Stimulated activated CD4-positive, alpha-beta T cell treated with anti-CD3 and anti-CD28 coated beads, Interleukin-15, amount 100 ng/mL, for 24 hours (primary cell): Measurements from ENCODE around the gene KDM1A.

ENCODE experiments used
- DNase-seq: peaks from one replicate; pipeline ENCODE4 v3.0.0-alpha.2; 2020

The KDM1A gene

DNA sequence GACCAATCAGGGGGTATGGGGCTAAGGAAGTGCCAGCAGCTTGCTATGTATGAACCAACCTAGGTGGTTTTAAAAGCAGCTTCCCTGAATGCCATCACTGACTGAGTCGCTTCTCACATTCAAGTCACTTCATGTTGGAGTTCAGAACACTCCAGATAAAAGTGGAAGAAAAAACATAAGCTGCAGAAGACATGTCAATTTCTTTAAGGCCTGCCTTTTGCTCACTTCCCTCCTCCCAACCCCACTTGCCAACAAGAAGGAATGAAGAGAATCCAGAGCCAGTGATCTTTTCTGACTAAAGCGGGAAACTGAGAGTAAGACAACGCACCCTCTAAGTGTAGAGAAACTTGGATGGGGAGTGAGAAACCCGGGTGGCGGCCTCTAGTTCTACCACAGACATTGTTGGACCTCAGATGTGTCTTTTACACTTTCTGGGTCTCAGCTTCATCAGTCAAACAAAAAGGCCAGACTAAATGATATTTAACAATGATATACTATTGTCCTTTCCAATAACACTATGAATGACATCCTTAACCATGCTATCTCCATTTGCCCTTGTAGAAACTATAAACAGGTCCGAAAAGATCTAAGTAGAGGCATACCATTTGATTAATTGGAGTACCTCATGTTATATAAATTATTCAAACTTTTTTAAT is 95.3 kb downstream of the KDM1A start:
- DNase-seq: no peak

DNA sequence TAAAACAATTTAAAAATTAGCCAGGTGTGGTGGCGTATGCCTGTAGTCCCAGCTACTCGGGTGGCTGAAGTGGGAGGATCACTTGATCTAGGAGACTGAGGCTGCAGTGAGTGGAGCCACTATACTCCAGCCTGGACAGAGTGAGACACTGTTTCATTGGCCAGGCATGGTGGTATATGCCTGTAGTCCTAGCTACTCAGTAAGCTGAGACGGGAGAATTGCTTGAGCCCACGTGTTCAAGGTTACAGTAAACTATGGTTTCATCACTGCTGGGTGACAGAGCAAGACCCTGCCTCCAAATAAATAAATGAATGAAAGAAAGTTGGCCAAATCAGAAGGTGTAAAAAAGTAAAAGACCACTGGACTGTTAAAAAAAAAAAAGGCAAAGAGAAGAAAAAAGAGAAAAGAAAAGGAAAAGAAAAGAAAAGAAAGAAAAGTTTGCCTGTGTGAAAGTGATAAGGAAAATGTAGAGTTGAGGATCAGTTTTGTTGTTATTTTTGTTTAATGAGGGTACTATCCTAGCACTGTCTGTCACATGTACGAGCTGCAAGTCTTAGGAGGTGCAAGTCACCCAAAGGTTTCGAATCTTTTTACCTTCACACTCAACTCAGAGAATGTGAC is 97.1 kb downstream of the KDM1A start:
- no peak for DNase-seq

DNA sequence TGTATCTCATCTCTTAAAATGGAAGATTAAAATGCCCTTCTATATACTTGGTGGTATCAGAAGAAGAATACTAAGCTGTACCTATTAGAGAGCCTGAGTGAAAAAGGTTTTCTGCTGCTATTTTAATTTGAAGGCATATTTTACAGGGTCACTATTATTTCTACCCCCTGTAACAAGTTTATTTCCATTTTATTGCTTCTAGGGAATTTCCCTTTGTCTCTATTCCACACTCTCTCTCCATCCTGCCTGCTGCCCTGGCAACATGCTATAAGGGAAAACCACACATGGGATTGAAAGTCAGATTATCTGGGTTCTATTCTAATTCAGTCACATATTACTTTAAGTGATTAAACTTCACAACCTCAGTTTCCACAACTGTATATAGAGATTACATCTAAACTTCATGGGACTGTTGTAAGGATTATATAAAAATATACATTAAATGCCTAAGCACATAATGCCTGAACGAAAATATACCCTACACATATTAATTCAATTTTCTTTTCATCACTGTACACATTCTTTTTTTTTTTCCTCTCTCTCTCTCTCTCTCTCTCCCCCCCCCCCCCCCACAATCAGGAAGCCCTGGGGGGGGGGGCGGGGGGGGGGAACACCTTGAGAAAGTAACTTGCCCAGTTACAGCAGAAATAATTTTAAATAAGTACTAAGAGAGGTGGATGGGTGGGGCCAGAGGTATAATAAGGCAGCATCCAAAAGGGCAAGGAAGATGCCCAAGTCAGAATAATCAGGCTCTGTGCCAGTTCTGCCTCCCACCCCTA is 97.8 kb downstream of the KDM1A start:
- no peak for DNase-seq

DNA sequence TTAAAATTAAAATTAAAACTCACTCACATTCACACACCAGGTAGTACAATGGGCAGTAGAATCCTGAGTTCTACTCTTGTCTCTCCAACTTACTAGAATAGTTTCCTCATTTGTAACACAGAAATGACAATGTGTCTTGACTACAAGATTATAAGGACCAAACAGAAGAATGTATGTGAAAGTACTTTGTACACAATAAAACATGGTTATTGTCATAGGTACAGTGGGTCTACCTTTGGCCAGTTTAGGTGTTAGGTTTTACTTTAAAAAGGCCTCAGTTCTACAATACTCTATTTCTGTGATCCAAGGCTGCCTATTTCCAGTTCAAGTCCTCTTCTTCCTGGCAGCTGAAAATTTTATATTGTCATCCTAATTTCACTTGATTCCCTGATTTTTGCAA is 99.1 kb downstream of the KDM1A start:
- DNase-seq: no peak

DNA sequence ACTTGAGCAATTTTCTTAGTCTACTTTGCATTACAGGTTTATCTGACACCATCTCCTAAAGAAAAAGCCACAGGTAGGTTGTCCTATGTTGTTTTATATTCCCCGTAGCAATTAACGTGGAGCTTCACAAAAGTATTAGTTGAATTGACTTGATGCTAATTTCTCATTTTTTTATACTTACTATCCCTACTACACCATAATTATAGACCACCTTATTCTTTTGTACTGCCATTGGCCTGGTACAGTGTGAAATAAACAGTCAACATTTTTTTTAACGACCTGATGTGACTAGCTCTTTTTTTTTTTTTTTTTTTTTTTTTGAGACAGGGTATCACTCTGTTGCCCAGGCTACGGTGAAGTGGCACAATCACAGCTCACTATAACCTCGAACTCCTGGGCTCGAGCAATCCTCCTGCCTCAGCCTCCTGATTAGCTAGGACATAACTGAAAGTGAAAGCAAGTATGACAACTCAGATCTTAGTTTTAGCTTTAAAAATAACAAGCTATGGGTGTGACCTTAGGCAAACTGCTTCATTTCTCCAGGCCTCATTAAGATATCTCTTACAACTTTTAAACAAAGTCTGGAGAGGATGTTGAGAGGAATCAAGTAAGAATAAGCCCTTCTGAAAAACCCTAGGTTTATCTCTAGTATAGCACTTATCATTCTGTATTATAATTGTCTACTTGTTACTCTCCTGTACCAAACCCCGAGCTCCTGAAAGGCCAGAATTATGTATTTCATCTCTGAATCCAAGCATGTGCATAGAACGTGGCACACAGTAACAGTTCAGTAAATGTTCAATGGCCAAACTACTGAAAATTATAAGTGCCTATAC is 99.9 kb downstream of the KDM1A start:
- peak; percentile 29 for DNase-seq

DNA sequence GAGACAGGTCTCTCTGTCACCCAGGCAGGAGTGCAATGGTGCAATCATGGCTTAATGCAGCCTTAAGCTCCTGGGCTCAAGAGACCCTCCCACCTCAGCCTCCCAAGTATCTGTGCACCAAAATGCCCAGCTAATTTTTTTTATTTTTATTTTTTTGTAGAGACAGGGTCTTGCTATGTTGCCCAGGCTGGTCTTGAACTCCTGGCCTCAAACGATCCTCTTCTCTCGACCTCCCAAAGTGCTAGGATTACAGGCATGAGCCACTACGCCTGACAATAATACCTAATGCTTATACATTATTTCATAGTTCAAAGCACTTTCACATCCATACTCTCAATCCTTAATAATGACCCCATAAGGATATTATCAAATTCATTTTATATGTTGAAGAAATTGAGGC is 101.1 kb downstream of the KDM1A start:
- DNase-seq: no peak

DNA sequence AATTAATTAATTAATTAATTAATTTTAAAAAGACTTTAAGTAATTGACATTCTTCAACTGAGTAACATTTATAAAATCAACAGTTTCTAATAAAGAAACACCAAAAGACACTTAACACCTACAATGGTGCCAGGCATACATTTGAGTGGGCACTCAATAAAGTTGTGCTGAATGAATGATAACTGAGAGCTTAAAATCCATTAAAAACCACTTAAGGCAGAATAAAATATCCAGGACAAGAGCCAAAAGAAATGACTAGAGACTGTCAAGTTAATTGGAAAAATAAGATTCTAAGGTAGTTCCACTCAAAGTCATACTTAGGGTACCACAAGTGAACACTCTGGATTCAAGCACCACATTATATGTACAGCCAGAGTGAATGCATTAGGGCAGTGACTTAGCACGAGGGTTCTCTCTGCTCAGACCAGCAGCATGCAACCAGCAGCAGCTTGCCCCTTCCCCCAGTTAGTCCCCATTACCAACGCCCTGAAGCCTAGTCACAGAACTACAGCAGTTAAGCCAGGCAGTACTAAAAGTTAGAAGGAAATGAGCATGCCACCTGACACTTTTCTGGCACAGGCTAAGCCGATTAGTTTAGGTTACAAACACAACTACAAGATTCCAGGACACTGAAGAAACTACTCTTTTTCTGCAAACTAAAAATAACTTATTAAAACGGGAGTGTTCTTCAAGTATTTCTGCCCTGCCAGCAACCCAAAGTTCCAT is 102.9 kb downstream of the KDM1A start:
- no peak for DNase-seq

DNA sequence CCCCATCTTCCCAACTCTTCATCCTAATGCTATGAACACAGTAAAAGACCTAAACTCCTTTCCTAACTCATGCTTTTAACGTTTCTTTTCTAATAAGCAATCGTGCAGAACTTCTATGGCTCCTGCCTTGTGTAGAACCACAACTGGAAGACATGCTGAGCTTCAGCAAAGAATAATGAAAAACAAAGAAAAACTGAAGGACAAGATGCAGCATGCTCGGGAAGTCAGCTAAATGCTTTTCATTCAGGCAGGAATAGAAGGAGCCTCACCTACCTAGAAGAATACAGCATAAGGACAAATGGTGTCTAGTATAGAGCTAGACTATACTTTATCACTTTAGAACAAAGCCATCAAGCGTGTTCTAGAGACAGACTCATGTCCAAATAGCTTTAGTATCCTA is 103.5 kb downstream of the KDM1A start:
- DNase-seq: no peak

DNA sequence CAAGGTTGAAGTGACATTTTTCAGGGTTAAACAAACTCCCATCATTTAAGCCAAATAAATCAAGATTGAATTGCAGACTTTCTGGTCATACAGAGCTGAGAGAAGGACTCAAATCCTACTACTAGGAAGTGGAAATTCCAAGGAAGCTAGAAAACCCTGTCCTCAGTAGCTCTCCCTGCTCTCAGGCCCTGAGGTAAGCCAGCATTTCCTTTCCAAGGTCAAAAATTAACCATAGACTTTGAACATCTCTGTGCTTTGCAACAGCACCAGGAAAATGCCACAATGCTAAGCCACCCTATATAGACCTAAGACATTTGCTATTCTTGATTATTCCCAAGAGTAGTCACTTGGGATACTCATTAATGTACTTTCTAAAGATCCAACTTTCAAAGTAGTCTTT is 104.3 kb downstream of the KDM1A start:
- DNase-seq: no peak

DNA sequence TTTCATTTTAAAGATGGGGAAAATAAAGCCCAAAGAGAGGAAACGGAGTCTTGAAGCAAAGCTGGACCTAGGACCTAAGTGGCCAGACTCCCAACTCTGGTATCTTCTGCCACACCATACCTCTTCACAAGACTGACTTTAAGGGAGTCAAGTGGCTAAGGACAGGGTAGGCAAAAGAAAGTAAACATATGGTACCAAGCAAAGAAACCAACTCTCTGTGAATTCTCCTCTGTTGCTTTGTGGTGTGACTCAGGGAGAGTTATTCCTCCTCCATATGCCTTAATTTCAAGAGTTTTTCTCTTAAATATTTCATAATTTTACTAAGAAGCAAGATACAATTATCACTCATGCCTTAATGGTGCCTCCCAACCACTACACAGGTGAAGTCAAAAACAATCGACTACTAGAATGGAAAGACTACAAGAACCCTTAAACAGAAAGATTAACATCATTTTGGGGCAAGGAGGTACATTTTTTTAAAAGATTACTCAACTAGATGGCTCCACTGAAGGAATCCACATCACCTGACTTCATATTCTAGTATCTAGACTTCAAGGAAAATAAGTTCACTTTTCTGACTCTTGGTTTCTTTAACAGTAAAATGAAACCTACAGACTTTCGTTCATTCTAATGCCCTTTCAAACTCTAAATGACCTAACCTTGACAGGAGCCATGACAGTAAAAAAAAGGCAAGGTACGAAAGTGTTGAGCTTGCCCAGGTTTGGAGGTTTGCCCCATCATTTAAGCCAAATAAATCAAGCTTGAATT is 105.2 kb downstream of the KDM1A start:
- no peak for DNase-seq

DNA sequence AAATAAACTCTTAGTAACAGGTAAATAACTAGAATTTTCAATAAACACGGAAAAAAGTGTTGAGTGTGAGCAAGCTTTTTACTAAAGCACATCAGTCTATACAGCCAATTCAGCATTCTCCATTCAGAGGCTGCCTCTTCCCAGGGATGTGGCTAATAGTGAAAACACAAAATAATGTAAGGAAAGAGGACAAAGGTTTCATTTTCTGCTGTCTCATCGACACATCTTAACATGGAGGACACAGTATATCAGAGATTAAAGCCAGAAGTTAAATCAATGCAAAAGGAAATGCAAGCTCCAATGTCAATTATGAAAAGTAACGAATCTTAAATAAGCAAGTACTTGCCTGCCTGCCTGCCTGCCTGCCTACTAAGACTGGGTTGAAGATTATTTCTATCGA is 106.2 kb downstream of the KDM1A start:
- DNase-seq: no peak

DNA sequence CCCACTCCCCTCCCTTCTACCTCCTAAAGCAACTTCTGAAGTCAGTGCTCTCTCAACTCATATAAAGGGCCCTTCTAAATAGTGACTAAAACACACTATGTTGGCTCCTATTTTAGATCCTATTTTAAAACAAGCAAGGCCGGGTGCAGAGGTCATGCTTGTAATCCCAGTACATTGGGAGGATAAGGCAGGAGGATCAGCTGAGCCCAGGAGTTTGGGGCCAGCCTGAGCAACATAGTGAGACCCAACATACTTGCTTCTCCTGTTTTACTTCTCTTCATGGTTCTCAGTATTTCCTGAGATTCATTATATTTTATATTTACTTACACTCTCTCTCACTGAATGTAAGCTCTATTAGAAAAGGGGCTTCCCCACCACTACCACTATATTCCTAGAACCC is 106.9 kb downstream of the KDM1A start:
- DNase-seq: no peak

DNA sequence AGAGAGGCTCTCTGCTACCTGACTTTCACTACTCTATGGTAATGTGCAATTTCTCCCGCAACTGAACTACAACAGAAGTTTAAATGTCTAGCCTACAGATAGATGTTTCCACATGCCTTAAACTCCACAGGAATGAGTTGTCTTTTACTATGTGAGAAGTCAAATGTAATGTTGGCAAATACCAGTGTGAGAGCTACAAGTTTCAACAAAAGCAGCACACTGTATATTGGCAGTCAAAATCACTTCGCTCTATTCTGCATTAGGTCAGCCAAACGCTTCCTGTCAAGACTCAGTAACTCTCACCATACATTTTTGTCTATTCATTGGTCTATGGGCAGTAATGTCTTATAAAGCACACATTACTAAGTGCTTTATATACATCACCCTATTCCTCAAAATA is 107.5 kb downstream of the KDM1A start:
- no peak for DNase-seq

DNA sequence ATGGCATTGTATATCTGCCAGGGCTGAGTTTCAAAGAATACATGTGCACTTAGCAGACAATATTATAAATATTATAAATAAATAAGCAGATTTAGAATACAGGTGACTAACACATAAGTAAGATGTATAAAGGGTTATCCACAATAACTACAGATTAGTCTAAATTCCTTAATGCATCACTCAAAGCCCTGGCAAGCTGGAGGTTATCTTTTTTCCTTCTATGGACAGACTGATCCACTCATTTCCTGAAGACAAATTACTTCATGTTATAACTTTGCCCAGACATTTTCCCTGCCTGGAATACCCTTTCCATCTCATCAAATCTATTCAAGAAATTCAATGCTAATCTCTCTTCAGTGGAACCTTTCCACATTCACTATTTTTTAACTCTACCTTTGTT is 110.6 kb downstream of the KDM1A start:
- no peak for DNase-seq

DNA sequence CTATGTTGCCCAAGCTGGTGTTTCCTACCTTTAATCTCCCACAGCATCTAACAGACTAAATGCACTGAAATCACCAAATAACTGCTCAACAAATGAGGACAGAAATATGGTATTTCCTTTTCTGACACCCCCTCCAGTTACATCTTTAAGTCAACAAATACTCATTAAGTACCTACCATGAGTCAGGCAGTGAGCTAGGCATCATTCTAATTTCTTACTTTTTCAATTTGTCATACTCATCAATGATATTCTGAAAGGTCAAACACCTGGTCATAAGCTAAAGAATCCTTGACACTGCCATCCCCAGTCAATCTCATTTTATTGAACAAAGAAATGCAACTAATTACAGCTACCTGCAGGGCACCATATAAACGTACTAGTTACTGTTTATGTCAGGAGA is 112.8 kb downstream of the KDM1A start:
- DNase-seq: no peak
